K562 (cell line): ENCODE results near the gene CFAP410.

Experiments
- CBX2 ChIP-seq: fragments of 200-600 bp; sonication (generic); IDR thresholded peaks from one replicate; pipeline ENCODE4 v1.6.1; 2012; ENCODE audit warnings: mild to moderate bottlenecking, low read length, inconsistent platforms; ENCODE audit not compliant: insufficient read depth, poor library complexity, severe bottlenecking
- CEBPB ChIP-seq: fragments of 450-650 bp; IDR thresholded peaks from 2 replicates; pipeline ENCODE4 v1.6.1; 2016; ENCODE audit warnings: missing genetic modification characterization, missing compliant biosample characterization
- CHD4 ChIP-seq: fragments of 200-600 bp; sonication (generic); IDR thresholded peaks from 3 replicates; pipeline ENCODE4 v1.6.1; 2012; ENCODE audit warnings: low read depth, mild to moderate bottlenecking, mixed read lengths, low read length, inconsistent platforms; ENCODE audit not compliant: insufficient read depth, insufficient replicate concordance, poor library complexity, severe bottlenecking
- TFAM ChIP-seq: fragments of 250-450 bp; sonication (Bioruptor Pico); conservative IDR thresholded peaks from 2 replicates; pipeline ENCODE4 v1.5.0; 2021; ENCODE audit warnings: mild to moderate bottlenecking, moderate library complexity
- TF ChIP-seq, protein P1 (sequence below): fragments of 450-650 bp; formaldehyde crosslinking; IDR thresholded peaks from 2 replicates; pipeline ENCODE4 v1.4.0; 2020; ENCODE audit warnings: mild to moderate bottlenecking
- TF ChIP-seq, protein P2 (sequence below), 3 experiments: IDR thresholded peaks in 2 of 3; conservative IDR thresholded peaks in 1 of 3; 2 replicates each; pipeline ENCODE4 v1.5.1; 2011 to 2012; ENCODE audit warnings: low read length in 3 of 3, mild to moderate bottlenecking in 3 of 3, control low read depth in 2 of 3, improper control_type of control experiment in 1 of 3, inconsistent platforms in 1 of 3, low read depth in 1 of 3, mixed read lengths in 1 of 3, moderate library complexity in 1 of 3; ENCODE audit not compliant: insufficient read depth in 2 of 3
- TF ChIP-seq, protein P3 (sequence below), 2 experiments: fragments of 450-650 bp; formaldehyde crosslinking in 1 of 2; IDR thresholded peaks; 2 replicates each; pipeline versions ENCODE4 v1.4.0 to v1.6.1; 2014 to 2020; ENCODE audit warnings: mild to moderate bottlenecking in 2 of 2, borderline replicate concordance in 1 of 2, low read depth in 1 of 2
- TF ChIP-seq, protein P4 (sequence below): sonication (generic); formaldehyde crosslinking; IDR thresholded peaks from 2 replicates; pipeline ENCODE4 v1.8.0; 2022; ENCODE audit warnings: mild to moderate bottlenecking, missing genetic modification reagents

DNA sequence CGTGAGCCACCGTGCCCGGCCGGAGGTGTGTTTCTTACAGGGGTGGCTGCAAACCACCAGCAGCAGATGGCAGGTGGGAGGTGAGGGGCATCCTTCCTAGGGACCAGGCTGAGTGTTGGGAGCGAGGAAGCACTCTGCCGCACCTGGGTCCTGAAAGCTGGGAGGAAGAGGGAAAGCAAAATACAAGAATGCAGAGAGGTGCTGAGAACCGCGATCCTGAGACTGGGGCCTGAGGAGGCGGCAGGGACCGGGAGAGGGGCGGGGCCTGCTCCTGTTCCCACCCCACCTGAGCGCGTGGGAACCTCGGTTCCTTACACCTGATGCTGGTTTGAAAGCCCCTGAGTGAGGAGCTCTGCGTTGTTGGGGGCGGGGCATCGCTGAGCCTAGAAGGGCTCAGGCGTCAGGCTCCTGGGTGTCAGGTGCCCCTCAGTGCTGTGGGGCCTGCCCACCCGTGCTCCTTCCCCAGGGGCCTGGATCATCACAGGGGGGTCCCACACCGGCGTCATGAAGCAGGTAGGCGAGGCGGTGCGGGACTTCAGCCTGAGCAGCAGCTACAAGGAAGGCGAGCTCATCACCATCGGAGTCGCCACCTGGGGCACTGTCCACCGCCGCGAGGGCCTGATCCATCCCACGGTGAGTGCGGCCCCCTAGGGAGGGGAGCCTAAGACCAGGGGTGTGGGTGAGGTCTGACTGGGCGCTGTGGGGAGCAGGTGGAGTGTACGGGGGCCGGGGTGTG, 29.7 kb upstream of the CFAP410 start:
- TF ChIP-seq TFAM (CRISPR knock-in tag): no peak
- TF ChIP-seq, protein P1, sequence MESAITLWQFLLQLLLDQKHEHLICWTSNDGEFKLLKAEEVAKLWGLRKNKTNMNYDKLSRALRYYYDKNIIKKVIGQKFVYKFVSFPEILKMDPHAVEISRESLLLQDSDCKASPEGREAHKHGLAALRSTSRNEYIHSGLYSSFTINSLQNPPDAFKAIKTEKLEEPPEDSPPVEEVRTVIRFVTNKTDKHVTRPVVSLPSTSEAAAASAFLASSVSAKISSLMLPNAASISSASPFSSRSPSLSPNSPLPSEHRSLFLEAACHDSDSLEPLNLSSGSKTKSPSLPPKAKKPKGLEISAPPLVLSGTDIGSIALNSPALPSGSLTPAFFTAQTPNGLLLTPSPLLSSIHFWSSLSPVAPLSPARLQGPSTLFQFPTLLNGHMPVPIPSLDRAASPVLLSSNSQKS (CRISPR knock-in tag): no peak
- TF ChIP-seq, protein P2, sequence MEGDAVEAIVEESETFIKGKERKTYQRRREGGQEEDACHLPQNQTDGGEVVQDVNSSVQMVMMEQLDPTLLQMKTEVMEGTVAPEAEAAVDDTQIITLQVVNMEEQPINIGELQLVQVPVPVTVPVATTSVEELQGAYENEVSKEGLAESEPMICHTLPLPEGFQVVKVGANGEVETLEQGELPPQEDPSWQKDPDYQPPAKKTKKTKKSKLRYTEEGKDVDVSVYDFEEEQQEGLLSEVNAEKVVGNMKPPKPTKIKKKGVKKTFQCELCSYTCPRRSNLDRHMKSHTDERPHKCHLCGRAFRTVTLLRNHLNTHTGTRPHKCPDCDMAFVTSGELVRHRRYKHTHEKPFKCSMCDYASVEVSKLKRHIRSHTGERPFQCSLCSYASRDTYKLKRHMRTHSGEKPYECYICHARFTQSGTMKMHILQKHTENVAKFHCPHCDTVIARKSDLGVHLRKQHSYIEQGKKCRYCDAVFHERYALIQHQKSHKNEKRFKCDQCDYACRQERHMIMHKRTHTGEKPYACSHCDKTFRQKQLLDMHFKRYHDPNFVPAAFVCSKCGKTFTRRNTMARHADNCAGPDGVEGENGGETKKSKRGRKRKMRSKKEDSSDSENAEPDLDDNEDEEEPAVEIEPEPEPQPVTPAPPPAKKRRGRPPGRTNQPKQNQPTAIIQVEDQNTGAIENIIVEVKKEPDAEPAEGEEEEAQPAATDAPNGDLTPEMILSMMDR (IDR thresholded peaks at IDR 0.05 in 2 of 3, conservative IDR thresholded peaks at IDR 0.05 in 1 of 3; ENCODE audit: insufficient read depth in 2 of 3, low read depth in 1 of 3, low read length in 3 of 3): peak in 1 of 3 experiments; percentile 27; a peak in 1 of 6 replicates
- TF ChIP-seq CBX2: no peak
- TF ChIP-seq, protein P3, sequence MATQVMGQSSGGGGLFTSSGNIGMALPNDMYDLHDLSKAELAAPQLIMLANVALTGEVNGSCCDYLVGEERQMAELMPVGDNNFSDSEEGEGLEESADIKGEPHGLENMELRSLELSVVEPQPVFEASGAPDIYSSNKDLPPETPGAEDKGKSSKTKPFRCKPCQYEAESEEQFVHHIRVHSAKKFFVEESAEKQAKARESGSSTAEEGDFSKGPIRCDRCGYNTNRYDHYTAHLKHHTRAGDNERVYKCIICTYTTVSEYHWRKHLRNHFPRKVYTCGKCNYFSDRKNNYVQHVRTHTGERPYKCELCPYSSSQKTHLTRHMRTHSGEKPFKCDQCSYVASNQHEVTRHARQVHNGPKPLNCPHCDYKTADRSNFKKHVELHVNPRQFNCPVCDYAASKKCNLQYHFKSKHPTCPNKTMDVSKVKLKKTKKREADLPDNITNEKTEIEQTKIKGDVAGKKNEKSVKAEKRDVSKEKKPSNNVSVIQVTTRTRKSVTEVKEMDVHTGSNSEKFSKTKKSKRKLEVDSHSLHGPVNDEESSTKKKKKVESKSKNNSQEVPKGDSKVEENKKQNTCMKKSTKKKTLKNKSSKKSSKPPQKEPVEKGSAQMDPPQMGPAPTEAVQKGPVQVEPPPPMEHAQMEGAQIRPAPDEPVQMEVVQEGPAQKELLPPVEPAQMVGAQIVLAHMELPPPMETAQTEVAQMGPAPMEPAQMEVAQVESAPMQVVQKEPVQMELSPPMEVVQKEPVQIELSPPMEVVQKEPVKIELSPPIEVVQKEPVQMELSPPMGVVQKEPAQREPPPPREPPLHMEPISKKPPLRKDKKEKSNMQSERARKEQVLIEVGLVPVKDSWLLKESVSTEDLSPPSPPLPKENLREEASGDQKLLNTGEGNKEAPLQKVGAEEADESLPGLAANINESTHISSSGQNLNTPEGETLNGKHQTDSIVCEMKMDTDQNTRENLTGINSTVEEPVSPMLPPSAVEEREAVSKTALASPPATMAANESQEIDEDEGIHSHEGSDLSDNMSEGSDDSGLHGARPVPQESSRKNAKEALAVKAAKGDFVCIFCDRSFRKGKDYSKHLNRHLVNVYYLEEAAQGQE (IDR thresholded peaks at IDR 0.05; ENCODE audit: borderline replicate concordance): no peak
- TF ChIP-seq, protein P3 (CRISPR knock-in tag; IDR thresholded peaks at IDR 0.05; ENCODE audit: low read depth): no peak
- TF ChIP-seq, protein P4, sequence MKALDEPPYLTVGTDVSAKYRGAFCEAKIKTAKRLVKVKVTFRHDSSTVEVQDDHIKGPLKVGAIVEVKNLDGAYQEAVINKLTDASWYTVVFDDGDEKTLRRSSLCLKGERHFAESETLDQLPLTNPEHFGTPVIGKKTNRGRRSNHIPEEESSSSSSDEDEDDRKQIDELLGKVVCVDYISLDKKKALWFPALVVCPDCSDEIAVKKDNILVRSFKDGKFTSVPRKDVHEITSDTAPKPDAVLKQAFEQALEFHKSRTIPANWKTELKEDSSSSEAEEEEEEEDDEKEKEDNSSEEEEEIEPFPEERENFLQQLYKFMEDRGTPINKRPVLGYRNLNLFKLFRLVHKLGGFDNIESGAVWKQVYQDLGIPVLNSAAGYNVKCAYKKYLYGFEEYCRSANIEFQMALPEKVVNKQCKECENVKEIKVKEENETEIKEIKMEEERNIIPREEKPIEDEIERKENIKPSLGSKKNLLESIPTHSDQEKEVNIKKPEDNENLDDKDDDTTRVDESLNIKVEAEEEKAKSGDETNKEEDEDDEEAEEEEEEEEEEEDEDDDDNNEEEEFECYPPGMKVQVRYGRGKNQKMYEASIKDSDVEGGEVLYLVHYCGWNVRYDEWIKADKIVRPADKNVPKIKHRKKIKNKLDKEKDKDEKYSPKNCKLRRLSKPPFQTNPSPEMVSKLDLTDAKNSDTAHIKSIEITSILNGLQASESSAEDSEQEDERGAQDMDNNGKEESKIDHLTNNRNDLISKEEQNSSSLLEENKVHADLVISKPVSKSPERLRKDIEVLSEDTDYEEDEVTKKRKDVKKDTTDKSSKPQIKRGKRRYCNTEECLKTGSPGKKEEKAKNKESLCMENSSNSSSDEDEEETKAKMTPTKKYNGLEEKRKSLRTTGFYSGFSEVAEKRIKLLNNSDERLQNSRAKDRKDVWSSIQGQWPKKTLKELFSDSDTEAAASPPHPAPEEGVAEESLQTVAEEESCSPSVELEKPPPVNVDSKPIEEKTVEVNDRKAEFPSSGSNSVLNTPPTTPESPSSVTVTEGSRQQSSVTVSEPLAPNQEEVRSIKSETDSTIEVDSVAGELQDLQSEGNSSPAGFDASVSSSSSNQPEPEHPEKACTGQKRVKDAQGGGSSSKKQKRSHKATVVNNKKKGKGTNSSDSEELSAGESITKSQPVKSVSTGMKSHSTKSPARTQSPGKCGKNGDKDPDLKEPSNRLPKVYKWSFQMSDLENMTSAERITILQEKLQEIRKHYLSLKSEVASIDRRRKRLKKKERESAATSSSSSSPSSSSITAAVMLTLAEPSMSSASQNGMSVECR (CRISPR knock-in tag): no peak
- no peak for TF ChIP-seq CEBPB (tag)
- no peak for TF ChIP-seq CHD4
